HepG2 (cell line): ENCODE data around the gene ADIPOR1. TPM values are rescaled to one million over a fixed set of nuclear protein-coding genes. Genes with fewer than 3 reads are reported as not detected.

Experiments
- ARNT ChIP-seq: fragments of 450-650 bp; IDR thresholded peaks from 2 replicates; pipeline ENCODE4 v1.6.1; 2017
- DR1 ChIP-seq: sonication (generic); formaldehyde crosslinking; IDR thresholded peaks from 2 replicates; pipeline ENCODE4 v1.8.0; 2021; ENCODE audit warnings: mild to moderate bottlenecking, missing genetic modification reagents, inconsistent platforms
- GZF1 ChIP-seq: sonication (generic); formaldehyde crosslinking; IDR thresholded peaks from 2 replicates; pipeline ENCODE4 v1.5.1; 2020; ENCODE audit warnings: mild to moderate bottlenecking, missing genetic modification reagents
- HDAC1 ChIP-seq: sonication (generic); formaldehyde crosslinking; IDR thresholded peaks from 2 replicates; pipeline ENCODE4 v1.5.1; 2020; ENCODE audit warnings: mild to moderate bottlenecking, missing genetic modification reagents
- MXD4 ChIP-seq: IDR thresholded peaks from 2 replicates; pipeline ENCODE4 v1.6.1; 2016; ENCODE audit warnings: mild to moderate bottlenecking, missing biosample characterization, missing genetic modification reagents
- POLR2AphosphoS5 ChIP-seq: IDR thresholded peaks from 2 replicates; pipeline ENCODE4 v1.6.1; 2012; ENCODE audit warnings: low read depth, low read length
- RERE ChIP-seq: IDR thresholded peaks from 2 replicates; pipeline ENCODE4 v1.6.1; 2016; ENCODE audit warnings: low read depth, missing genetic modification reagents, missing compliant biosample characterization
- ZBTB8A ChIP-seq: sonication (generic); formaldehyde crosslinking; IDR thresholded peaks from 2 replicates; pipeline ENCODE4 v1.4.0; 2020; ENCODE audit warnings: mild to moderate bottlenecking, low read depth, missing genetic modification reagents, borderline replicate concordance
- ZNF253 ChIP-seq: sonication (generic); formaldehyde crosslinking; IDR thresholded peaks from 2 replicates; pipeline ENCODE4 v1.8.0; 2022; ENCODE audit warnings: mild to moderate bottlenecking, missing genetic modification reagents, borderline replicate concordance
- ZNF263 ChIP-seq: sonication (generic); formaldehyde crosslinking; IDR thresholded peaks from 2 replicates; pipeline ENCODE4 v1.4.0; 2020; ENCODE audit warnings: missing genetic modification reagents
- ZNF687 ChIP-seq: sonication (generic); formaldehyde crosslinking; IDR thresholded peaks from 2 replicates; pipeline ENCODE4 v1.5.1; 2020; ENCODE audit warnings: mild to moderate bottlenecking, missing genetic modification reagents, moderate library complexity
- polyA plus RNA-seq, 8 experiments: library from polyadenylated mRNA; depleted of rRNA in 3 of 8; stranded (reverse) in 7 of 8; unstranded in 1 of 8; fragments of >200 nt; fragmentation: Illumina TruSeq in 4 of 8; extraction: Trizol in 4 of 8; gene quantifications; 2 replicates each; pipeline versions ENCODE4 v1.2.1 to v1.2.3, GENCODE V29; 2011 to 2016; ENCODE audit warnings: low read depth in 4 of 8, missing spikeins in 1 of 8, mixed read lengths in 1 of 8; ENCODE audit not compliant: insufficient read depth in 1 of 8
- total RNA-seq, 5 experiments: library from RNA; depleted of rRNA; stranded (reverse); fragments of >200 nt; fragmentation: Illumina TruSeq; extraction: Trizol; gene quantifications; 2 replicates each; pipeline ENCODE4 v1.2.3, GENCODE V29; 2016; ENCODE audit warnings: low read depth in 1 of 5
- TF ChIP-seq, protein P1 (sequence below): sonication (generic); formaldehyde crosslinking; IDR thresholded peaks from 2 replicates; pipeline ENCODE4 v1.4.0; 2020; ENCODE audit warnings: missing genetic modification reagents
- TF ChIP-seq, protein P2 (sequence below): fragments of 450-650 bp; IDR thresholded peaks from 2 replicates; pipeline ENCODE4 v1.6.1; 2017

The ADIPOR1 gene
- total and polyA plus RNA-seq, 2 of the 13 experiments (the other 11 are each of a cell fraction or from before 2014, with no cell fraction given): 60.0 to 141 TPM

- peak; percentile 25; the same call in 1 of the 2 replicates for TF ChIP-seq RERE (CRISPR knock-in tag)
- peak; percentile 87 for TF ChIP-seq ZNF687 (CRISPR knock-in tag)
- TF ChIP-seq ZBTB8A: peak; percentile 53; the same call in 1 of the 2 replicates
- 0 out of 2 replicates have a peak, but pooled peaks have one; percentile 18 for TF ChIP-seq MXD4 (CRISPR knock-in tag)
- peak; percentile 63; the same call in 1 of the 2 replicates for TF ChIP-seq DR1
- TF ChIP-seq ZNF263 (CRISPR knock-in tag): 0 out of 2 replicates have a peak, but pooled peaks have one; percentile 31
- TF ChIP-seq GZF1 (CRISPR knock-in tag): no peak
- no peak for TF ChIP-seq ARNT
- peak; percentile 21; the same call in 1 of the 2 replicates for TF ChIP-seq ZNF253 (CRISPR knock-in tag)
- TF ChIP-seq, protein P1, sequence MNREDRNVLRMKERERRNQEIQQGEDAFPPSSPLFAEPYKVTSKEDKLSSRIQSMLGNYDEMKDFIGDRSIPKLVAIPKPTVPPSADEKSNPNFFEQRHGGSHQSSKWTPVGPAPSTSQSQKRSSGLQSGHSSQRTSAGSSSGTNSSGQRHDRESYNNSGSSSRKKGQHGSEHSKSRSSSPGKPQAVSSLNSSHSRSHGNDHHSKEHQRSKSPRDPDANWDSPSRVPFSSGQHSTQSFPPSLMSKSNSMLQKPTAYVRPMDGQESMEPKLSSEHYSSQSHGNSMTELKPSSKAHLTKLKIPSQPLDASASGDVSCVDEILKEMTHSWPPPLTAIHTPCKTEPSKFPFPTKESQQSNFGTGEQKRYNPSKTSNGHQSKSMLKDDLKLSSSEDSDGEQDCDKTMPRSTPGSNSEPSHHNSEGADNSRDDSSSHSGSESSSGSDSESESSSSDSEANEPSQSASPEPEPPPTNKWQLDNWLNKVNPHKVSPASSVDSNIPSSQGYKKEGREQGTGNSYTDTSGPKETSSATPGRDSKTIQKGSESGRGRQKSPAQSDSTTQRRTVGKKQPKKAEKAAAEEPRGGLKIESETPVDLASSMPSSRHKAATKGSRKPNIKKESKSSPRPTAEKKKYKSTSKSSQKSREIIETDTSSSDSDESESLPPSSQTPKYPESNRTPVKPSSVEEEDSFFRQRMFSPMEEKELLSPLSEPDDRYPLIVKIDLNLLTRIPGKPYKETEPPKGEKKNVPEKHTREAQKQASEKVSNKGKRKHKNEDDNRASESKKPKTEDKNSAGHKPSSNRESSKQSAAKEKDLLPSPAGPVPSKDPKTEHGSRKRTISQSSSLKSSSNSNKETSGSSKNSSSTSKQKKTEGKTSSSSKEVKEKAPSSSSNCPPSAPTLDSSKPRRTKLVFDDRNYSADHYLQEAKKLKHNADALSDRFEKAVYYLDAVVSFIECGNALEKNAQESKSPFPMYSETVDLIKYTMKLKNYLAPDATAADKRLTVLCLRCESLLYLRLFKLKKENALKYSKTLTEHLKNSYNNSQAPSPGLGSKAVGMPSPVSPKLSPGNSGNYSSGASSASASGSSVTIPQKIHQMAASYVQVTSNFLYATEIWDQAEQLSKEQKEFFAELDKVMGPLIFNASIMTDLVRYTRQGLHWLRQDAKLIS (CRISPR knock-in tag): no peak
- TF ChIP-seq HDAC1 (CRISPR knock-in tag): peak; percentile 92; the same call in 1 of the 2 replicates
- peak; percentile 98 for TF ChIP-seq POLR2AphosphoS5
- TF ChIP-seq, protein P2, sequence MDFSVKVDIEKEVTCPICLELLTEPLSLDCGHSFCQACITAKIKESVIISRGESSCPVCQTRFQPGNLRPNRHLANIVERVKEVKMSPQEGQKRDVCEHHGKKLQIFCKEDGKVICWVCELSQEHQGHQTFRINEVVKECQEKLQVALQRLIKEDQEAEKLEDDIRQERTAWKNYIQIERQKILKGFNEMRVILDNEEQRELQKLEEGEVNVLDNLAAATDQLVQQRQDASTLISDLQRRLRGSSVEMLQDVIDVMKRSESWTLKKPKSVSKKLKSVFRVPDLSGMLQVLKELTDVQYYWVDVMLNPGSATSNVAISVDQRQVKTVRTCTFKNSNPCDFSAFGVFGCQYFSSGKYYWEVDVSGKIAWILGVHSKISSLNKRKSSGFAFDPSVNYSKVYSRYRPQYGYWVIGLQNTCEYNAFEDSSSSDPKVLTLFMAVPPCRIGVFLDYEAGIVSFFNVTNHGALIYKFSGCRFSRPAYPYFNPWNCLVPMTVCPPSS: no peak
Observed at GRCh38 chr1:203006948-203007871, 49.1 kb upstream of the ADIPOR1 start, which contains the start of gene TMEM183A (continued).
